IPS DF 6.9 (cell line): ENCODE results near the gene CCDC187.

ENCODE experiments used
- DNase-seq: peaks from one replicate; pipeline ENCODE4 v3.0.0-alpha.2; 2013; ENCODE audit warnings: low read depth, low spot score
- H3K27ac ChIP-seq: one replicate; pipeline ENCODE4 v1.5.1; 2013; ENCODE audit warnings: low read length, control low read depth
- H3K27me3 ChIP-seq: 2 replicates; pipeline ENCODE4 v1.6.1; 2013; ENCODE audit warnings: mild to moderate bottlenecking, low read length; ENCODE audit not compliant: control insufficient read depth, insufficient read depth
- H3K36me3 ChIP-seq: 2 replicates; pipeline ENCODE4 v1.6.1; 2013; ENCODE audit warnings: low read length; ENCODE audit not compliant: control insufficient read depth, insufficient read depth
- H3K4me1 ChIP-seq: 2 replicates; pipeline ENCODE4 v1.6.1; 2013; ENCODE audit warnings: low read length; ENCODE audit not compliant: control insufficient read depth, insufficient read depth
- H3K4me3 ChIP-seq: 2 replicates; pipeline ENCODE4 v1.5.1; 2013; ENCODE audit warnings: mild to moderate bottlenecking, low read length
- H3K9me3 ChIP-seq: 2 replicates; pipeline ENCODE4 v1.6.1; 2013; ENCODE audit warnings: low read length, inconsistent platforms; ENCODE audit not compliant: control insufficient read depth, insufficient read depth
- WGBS: extraction: QIAGEN DNeasy Blood & Tissue Kit; methylation state at CpG from one replicate; pipeline ENCODE4 v1.1.7; 2013; ENCODE audit warnings: mixed read lengths, missing lambda C conversion rate; ENCODE audit not compliant: insufficient read length, insufficient coverage; 5-methylcytosine and 5-hydroxymethylcytosine counted together

Gene CCDC187

GRCh38 chr9:136296434-136297015 lies 7.4 kb downstream of the CCDC187 start:
- WGBS, result no CpG with 5 or more reads among the region's 16 CpGs
- Histone ChIP-seq H3K27me3 (no peaks in the 10 kb centered on the region), H3K4me3 (no peak overlapping the region), H3K27ac (no peak overlapping the region), H3K36me3 (no peaks in the 10 kb centered on the region), H3K9me3 (no peaks in the 10 kb centered on the region), H3K4me1 (no peaks in the 10 kb centered on the region; the same call in 1 of the 2 replicates)
- DNase-seq, result no peak

GRCh38 chr9:136295542-136296433 lies 8.1 kb downstream of the CCDC187 start:
- Histone ChIP-seq H3K9me3 (no peaks in the 10 kb centered on the region), H3K4me3 (no peak overlapping the region)
- WGBS, result no CpG with 5 or more reads among the region's 37 CpGs

DNA sequence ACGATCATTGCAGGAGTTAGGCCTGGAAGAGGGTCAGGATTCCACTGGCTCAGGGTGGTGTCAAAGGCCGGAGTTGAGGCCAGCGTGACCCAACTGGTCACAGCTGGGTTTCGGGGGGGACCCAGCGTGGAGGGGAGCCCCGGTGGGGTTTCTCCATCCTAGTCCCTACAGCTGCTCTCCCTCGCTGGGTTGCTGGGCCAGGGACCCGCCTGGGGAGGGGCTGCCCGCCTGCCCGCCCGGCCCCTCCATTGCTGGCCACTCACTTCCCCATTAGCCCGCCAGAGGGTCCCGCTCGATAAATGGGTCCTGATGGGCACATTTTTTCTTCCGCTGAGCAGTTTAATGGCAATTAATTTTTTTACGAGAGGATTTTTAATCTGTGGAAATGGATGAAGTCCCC lies 8.8 kb downstream of the CCDC187 start:
- Histone ChIP-seq H3K4me3 (no peak overlapping the region), H3K9me3 (no peaks in the 10 kb centered on the region), H3K4me1 (no peaks in the 10 kb centered on the region; the same call in 1 of the 2 replicates), H3K27me3 (no peaks in the 10 kb centered on the region), H3K36me3 (no peaks in the 10 kb centered on the region), H3K27ac (no peak overlapping the region)
- no peak for DNase-seq
- WGBS, result no CpG with 5 or more reads among the region's 16 CpGs

More at GRCh38 chr9:136295542-136296433, 8.1 kb downstream of the CCDC187 start:
- Histone ChIP-seq H3K27me3 (no peaks in the 10 kb centered on the region), H3K27ac (no peak overlapping the region), H3K4me1 (no peaks in the 10 kb centered on the region; the same call in 1 of the 2 replicates), H3K36me3 (no peaks in the 10 kb centered on the region)
- no peak for DNase-seq

DNA sequence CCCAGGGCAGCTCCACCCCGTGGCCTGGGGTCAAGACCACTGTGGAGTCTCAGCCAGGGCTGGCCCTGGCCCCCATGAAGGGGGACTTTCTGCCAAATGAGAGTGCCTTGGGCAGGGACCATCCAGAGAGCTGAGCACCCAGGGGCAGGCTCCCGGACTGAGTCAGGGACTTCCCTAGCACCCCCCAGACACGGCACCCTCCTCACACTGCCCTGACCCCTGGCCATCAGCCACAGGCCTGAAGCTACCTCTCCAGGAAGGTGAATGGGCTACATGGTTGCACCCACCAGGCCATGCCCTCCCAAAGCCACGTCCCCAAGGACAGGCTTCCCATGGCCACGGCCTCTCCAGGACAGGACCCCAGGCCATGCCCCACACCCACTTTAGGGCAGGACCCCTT lies 9.5 kb downstream of the CCDC187 start:
- Histone ChIP-seq H3K36me3 (no peaks in the 10 kb centered on the region), H3K27ac (no peak overlapping the region), H3K9me3 (no peaks in the 10 kb centered on the region), H3K27me3 (no peaks in the 10 kb centered on the region), H3K4me1 (no peaks in the 10 kb centered on the region; the same call in 1 of the 2 replicates), H3K4me3 (no peak overlapping the region)
- WGBS, result no CpG with 5 or more reads among the region's 5 CpGs
- DNase-seq, result no peak

DNA sequence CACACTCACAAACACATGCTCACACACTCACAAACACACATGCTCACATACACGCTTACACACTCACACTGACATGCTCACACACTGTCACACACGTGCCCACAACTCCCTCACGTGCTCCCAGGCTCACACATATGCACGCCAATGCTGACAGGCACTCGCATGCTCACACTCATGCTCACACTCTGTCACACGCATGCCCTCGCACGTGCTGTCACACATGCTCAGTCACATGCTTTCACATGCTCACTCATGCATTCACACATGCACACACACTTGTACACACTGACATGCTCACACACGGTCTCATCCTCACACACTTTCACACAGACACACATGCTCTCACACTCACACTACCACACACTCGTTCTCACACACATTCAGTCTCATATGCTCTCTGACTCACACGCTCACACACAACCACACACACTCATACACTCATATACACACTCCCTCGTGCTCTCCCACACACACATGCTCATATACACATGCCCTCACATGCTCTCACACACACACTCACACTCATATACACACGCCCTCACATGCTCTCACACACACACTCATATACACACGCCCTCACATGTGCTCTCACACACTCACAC lies 10.3 kb downstream of the CCDC187 start:
- no peaks in the 10 kb centered on the region for H3K27me3 ChIP-seq
- WGBS, result 100% methylated on average over 6 of the region's 14 CpGs
- no peaks in the 10 kb centered on the region for H3K9me3 ChIP-seq
- H3K4me1 ChIP-seq, result no peaks in the 10 kb centered on the region; the same call in 1 of the 2 replicates
- no peak overlapping the region for H3K27ac ChIP-seq
- DNase-seq, result no peak
- no peak overlapping the region for H3K4me3 ChIP-seq
- no peaks in the 10 kb centered on the region for H3K36me3 ChIP-seq

GRCh38 chr9:136292591-136293448 lies 11.1 kb downstream of the CCDC187 start:
- Histone ChIP-seq H3K4me1 (no peaks in the 10 kb centered on the region), H3K27ac (no peak overlapping the region), H3K36me3 (no peaks in the 10 kb centered on the region), H3K4me3 (no peak overlapping the region), H3K27me3 (no peaks in the 10 kb centered on the region), H3K9me3 (no peaks in the 10 kb centered on the region)
- DNase-seq, result no peak
- 100% methylated on average over 1 of the region's 34 CpGs for WGBS

GRCh38 chr9:136292026-136292538 lies 11.8 kb downstream of the CCDC187 start:
- no peaks in the 10 kb centered on the region for H3K36me3 ChIP-seq
- no peaks in the 10 kb centered on the region for H3K9me3 ChIP-seq
- no peaks in the 10 kb centered on the region for H3K27me3 ChIP-seq
- H3K4me1 ChIP-seq, result no peaks in the 10 kb centered on the region
- no peak for DNase-seq
- no peak overlapping the region for H3K27ac ChIP-seq
- no peak overlapping the region for H3K4me3 ChIP-seq
- WGBS, result no CpG with 5 or more reads among the region's 19 CpGs

DNA sequence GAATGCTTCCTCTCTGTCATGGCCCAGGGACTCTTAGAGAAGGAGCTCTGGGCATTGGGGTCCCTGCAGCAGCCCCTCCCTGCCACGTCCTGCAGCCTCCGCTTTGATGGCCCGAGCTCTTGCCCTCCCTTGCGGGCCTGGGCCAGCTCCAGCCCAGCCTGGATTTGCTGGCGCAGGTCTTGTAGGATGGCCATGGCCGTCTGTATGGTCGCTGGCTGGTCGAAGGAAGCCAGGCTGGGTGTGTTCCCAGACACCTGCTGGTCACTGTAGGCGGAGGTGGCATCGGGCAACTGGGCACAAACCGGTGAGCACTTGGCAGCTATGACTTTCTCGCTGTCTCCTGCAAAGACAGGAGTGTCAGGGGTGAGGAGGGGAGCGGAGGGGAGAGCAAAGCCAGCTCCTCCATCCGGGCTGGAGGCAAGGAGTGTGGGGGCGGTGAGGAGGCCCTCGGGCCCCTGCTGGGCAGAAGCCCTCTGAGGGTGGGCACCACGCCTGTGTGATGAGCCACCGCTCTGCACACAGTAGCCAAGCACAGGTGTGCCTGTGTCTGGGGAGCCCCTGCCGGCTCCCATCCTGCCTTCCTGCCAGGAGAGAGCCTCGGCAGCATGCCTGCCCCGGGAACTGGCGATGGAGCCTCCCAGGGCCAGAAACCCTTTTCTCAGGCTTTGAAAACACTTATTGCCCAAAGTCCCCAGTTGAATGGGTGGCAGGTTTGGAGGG lies 12.4 kb downstream of the CCDC187 start:
- Histone ChIP-seq H3K4me1 (no peaks in the 10 kb centered on the region), H3K27me3 (no peaks in the 10 kb centered on the region), H3K36me3 (no peaks in the 10 kb centered on the region), H3K4me3 (no peak overlapping the region), H3K9me3 (no peaks in the 10 kb centered on the region), H3K27ac (no peak overlapping the region)
- WGBS, result no CpG with 5 or more reads among the region's 22 CpGs
- DNase-seq, result no peak

GRCh38 chr9:136290508-136291000 lies 13.3 kb downstream of the CCDC187 start:
- no CpG with 5 or more reads among the region's 31 CpGs for WGBS
- Histone ChIP-seq H3K9me3 (no peaks in the 10 kb centered on the region), H3K4me3 (no peak overlapping the region), H3K4me1 (no peaks in the 10 kb centered on the region), H3K27ac (no peak overlapping the region), H3K36me3 (no peaks in the 10 kb centered on the region), H3K27me3 (no peaks in the 10 kb centered on the region)
- no peak for DNase-seq
